Hepatocyte (in vitro differentiated cells): ENCODE results near the gene TNK2. TPM values are rescaled to one million over a fixed set of nuclear protein-coding genes. Genes with fewer than 3 reads are reported as not detected.
"Not testable (repeated sequence)": the region's sequence is repeated elsewhere in the genome, so short reads cannot be mapped to it uniquely, and the experiment has no call there.

Experiments used
- DNase-seq: peaks from one replicate; pipeline ENCODE4 v3.0.0-alpha.2; 2016; ENCODE audit warnings: low spot score
- H2AFZ ChIP-seq: fragments of 200-600 bp; sonication (generic); 2 replicates; pipeline ENCODE4 v1.6.0; 2016; ENCODE audit warnings: antibody characterized with exemption, mild to moderate bottlenecking
- H3K27ac ChIP-seq: fragments of 200-600 bp; sonication (generic); 2 replicates; pipeline ENCODE4 v1.5.1; 2016; ENCODE audit warnings: mild to moderate bottlenecking
- H3K27me3 ChIP-seq: fragments of 200-600 bp; sonication (generic); 2 replicates; pipeline ENCODE4 v1.6.1; 2016
- H3K36me3 ChIP-seq: fragments of 200-600 bp; sonication (generic); replicated peaks from 2 replicates; pipeline ENCODE4 v1.5.1; 2016; ENCODE audit warnings: low read depth; ENCODE audit not compliant: insufficient read depth
- H3K4me1 ChIP-seq: fragments of 200-600 bp; sonication (generic); 2 replicates; pipeline ENCODE4 v1.5.1; 2016; ENCODE audit warnings: mild to moderate bottlenecking, moderate library complexity; ENCODE audit not compliant: insufficient read depth
- H3K4me2 ChIP-seq: fragments of 200-600 bp; sonication (generic); 2 replicates; pipeline ENCODE4 v1.6.0; 2016
- H3K4me3 ChIP-seq: fragments of 200-600 bp; sonication (generic); 2 replicates; pipeline ENCODE4 v1.5.1; 2016; ENCODE audit warnings: mild to moderate bottlenecking
- H3K79me2 ChIP-seq: fragments of 200-600 bp; sonication (generic); 2 replicates; pipeline ENCODE4 v1.6.0; 2017; ENCODE audit warnings: mild to moderate bottlenecking
- H3K9me2 ChIP-seq: fragments of 200-600 bp; sonication (generic); replicated peaks from 2 replicates; pipeline ENCODE4 v1.6.0; 2017; ENCODE audit warnings: mild to moderate bottlenecking; ENCODE audit not compliant: insufficient read depth
- H3K9me3 ChIP-seq: fragments of 200-600 bp; sonication (generic); 2 replicates; pipeline ENCODE4 v1.5.1; 2016; ENCODE audit warnings: low read depth, mild to moderate bottlenecking
- H4K20me1 ChIP-seq: fragments of 200-600 bp; sonication (generic); 2 replicates; pipeline ENCODE4 v1.6.0; 2016; ENCODE audit warnings: mild to moderate bottlenecking; ENCODE audit not compliant: insufficient read depth, poor library complexity, severe bottlenecking
- EZH2 ChIP-seq: fragments of 200-600 bp; sonication (generic); IDR thresholded peaks from 2 replicates; pipeline ENCODE4 v1.6.1; 2016; ENCODE audit warnings: antibody characterized with exemption, mild to moderate bottlenecking, borderline replicate concordance
- EZH2phosphoT487 ChIP-seq: fragments of 200-600 bp; sonication (generic); IDR thresholded peaks from one replicate; pipeline ENCODE4 v1.6.1; 2018; ENCODE audit warnings: antibody characterized with exemption, mild to moderate bottlenecking, low read depth, moderate library complexity; ENCODE audit not compliant: unreplicated experiment, severe bottlenecking
- WGBS: methylation state at CpG from one replicate; pipeline ENCODE4 v1.1.6; 2016; ENCODE audit warnings: low lambda C conversion rate; ENCODE audit errors: missing lambda C conversion rate; 5-methylcytosine and 5-hydroxymethylcytosine counted together
- polyA plus RNA-seq: library from polyadenylated mRNA; unstranded; fragments of >200 nt; fragmentation: Nextera tagmentation; extraction: Ambion mirVana; gene quantifications from 2 replicates; pipeline ENCODE4 v1.2.1, GENCODE V29; 2016
- total RNA-seq: library from RNA; depleted of rRNA; stranded (reverse); fragments of >200 nt; gene quantifications from 2 replicates; pipeline ENCODE4 v1.2.3, GENCODE V29; 2014
- TF ChIP-seq, protein P1 (sequence below): fragments of 200-600 bp; sonication (generic); IDR thresholded peaks from 2 replicates; pipeline ENCODE4 v1.5.1; 2016; ENCODE audit warnings: antibody characterized with exemption, mild to moderate bottlenecking; ENCODE audit not compliant: poor library complexity

Gene TNK2
- total and polyA plus RNA-seq, 2 experiments from 2014 or later, result 5.9 to 11.6 TPM

DNA sequence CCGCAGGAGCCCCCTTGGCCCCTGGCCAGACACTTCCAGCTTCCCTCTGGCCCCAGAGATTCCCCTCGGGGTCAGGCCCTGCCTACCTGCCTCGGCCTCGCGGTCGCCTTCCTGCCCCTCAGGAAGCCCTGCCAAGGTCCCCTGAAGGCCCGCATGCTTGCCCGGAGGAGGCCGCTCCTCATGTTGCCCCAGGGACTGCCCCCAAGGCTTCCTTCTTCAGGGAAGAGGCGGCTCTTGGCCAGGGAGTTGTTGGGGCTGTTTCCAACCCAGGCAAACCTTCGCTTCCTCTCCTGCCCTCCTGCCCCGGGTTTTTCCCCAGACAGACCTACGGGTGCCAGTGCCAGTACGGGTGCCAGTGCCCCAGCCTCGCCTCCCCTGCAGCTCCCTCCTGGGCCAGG, 83.2 kb downstream of the TNK2 start:
- Histone ChIP-seq H3K4me2 (no peak overlapping the region), H3K4me1 (no peaks in the 10 kb centered on the region), H3K36me3 (no peaks in the 10 kb centered on the region), H4K20me1 (no peaks in the 10 kb centered on the region), H3K27ac (no peak overlapping the region), H3K9me2 (no peaks in the 10 kb centered on the region), H3K4me3 (no peak overlapping the region), H3K9me3 (no peaks in the 10 kb centered on the region), H2AFZ (no peak overlapping the region), H3K79me2 (no peaks in the 10 kb centered on the region), H3K27me3 (no peaks in the 10 kb centered on the region)
- TF ChIP-seq EZH2phosphoT487 (no peak), EZH2 (no peak)
- TF ChIP-seq, protein P1, sequence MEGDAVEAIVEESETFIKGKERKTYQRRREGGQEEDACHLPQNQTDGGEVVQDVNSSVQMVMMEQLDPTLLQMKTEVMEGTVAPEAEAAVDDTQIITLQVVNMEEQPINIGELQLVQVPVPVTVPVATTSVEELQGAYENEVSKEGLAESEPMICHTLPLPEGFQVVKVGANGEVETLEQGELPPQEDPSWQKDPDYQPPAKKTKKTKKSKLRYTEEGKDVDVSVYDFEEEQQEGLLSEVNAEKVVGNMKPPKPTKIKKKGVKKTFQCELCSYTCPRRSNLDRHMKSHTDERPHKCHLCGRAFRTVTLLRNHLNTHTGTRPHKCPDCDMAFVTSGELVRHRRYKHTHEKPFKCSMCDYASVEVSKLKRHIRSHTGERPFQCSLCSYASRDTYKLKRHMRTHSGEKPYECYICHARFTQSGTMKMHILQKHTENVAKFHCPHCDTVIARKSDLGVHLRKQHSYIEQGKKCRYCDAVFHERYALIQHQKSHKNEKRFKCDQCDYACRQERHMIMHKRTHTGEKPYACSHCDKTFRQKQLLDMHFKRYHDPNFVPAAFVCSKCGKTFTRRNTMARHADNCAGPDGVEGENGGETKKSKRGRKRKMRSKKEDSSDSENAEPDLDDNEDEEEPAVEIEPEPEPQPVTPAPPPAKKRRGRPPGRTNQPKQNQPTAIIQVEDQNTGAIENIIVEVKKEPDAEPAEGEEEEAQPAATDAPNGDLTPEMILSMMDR, result no peak
- WGBS, result 91% methylated on average over 15 of the region's 15 CpGs
- DNase-seq, result no peak

- 79% methylated on average over 13 of the region's 13 CpGs for WGBS
- H3K79me2 ChIP-seq, DNase-seq: not testable (repeated sequence)
These were observed 83.7 kb downstream of the TNK2 start for GRCh38 chr3:195824425-195825190.

DNA sequence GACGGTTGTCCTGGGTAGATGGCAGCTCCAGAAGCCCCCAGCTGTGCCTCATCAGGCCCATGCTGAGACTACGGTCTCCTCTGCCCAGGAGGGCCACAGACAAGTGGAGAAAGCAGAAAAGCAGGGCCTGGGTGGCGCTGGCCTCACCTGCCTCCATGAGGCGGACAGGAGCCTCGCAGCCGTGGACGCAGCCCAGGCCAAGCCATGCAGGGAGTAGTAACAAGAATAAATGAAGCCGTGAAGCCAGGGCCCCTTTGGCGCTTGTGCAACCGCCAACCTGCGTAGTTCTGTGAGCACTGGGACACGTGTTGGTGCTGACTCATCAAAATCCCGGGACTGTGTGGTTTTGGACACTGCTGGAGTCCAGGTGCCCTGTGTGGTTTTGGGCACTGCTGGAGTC, 84.4 kb downstream of the TNK2 start:
- H2AFZ ChIP-seq, result no peak overlapping the region

More at GRCh38 chr3:195824425-195825190, 83.7 kb downstream of the TNK2 start:
- not testable (repeated sequence) for H3K9me2 ChIP-seq, H4K20me1 ChIP-seq, H3K36me3 ChIP-seq, H2AFZ ChIP-seq, H3K4me2 ChIP-seq, H3K4me3 ChIP-seq, H3K9me3 ChIP-seq, H3K27me3 ChIP-seq, H3K27ac ChIP-seq, H3K4me1 ChIP-seq

GRCh38 chr3:195823280-195823679, 85.1 kb downstream of the TNK2 start:
- Histone ChIP-seq H3K79me2 (no peaks in the 10 kb centered on the region), H3K36me3 (no peaks in the 10 kb centered on the region), H3K4me3 (no peak overlapping the region), H3K27me3 (no peaks in the 10 kb centered on the region), H3K4me2 (no peak overlapping the region), H4K20me1 (no peaks in the 10 kb centered on the region), H3K9me2 (no peaks in the 10 kb centered on the region), H3K9me3 (no peaks in the 10 kb centered on the region), H3K27ac (no peak overlapping the region), H3K4me1 (no peaks in the 10 kb centered on the region), H2AFZ (no peak overlapping the region)
- no peak for TF ChIP-seq EZH2
- no peak for TF ChIP-seq EZH2phosphoT487
- TF ChIP-seq, protein P1, result no peak
- WGBS, result 75% methylated on average over 10 of the region's 10 CpGs
- no peak for DNase-seq

More for the DNA sequence above, 84.4 kb downstream of the TNK2 start:
- 80% methylated on average over 13 of the region's 13 CpGs for WGBS
- Histone ChIP-seq H3K4me2 (no peak overlapping the region), H3K27ac (no peak overlapping the region), H3K36me3 (no peaks in the 10 kb centered on the region), H3K4me1 (no peaks in the 10 kb centered on the region), H3K79me2 (no peaks in the 10 kb centered on the region), H3K9me2 (no peaks in the 10 kb centered on the region), H3K4me3 (no peak overlapping the region), H4K20me1 (no peaks in the 10 kb centered on the region), H3K27me3 (no peaks in the 10 kb centered on the region), H3K9me3 (no peaks in the 10 kb centered on the region)
- no peak for DNase-seq
- no peak for TF ChIP-seq EZH2
- TF ChIP-seq, protein P1, result no peak
- TF ChIP-seq EZH2phosphoT487, result no peak
